Panc1 (cell line): ENCODE data around the gene TMEM225. TPM values are rescaled to one million over a fixed set of nuclear protein-coding genes. Genes with fewer than 3 reads are reported as not detected.

ENCODE experiments used
- ATAC-seq: fragments of 200-7000 bp; cut with Tn5 transposase; 2 replicates; pipeline ENCODE4 v1.9.1; 2020; ENCODE audit warnings: mild to moderate bottlenecking, moderate library complexity
- BruUV-seq: library from RNA; stranded (reverse); fragments of 400-500 nt; replicated peaks from 2 replicates; lab custom pipeline; 2021; lab: Mats Ljungman, UMichigan
- CTCF ChIA-PET: fragments of 300-600 bp; sonication (Branson Sonifier 250); formaldehyde crosslinking; loops from one replicate; lab custom pipeline; 2022; ENCODE audit warnings: antibody characterized with exemption; lab: Charles Lee
- POLR2A ChIA-PET: fragments of 300-600 bp; sonication (Branson Sonifier 250); formaldehyde crosslinking; loops from one replicate; lab custom pipeline; 2022; ENCODE audit warnings: antibody characterized with exemption; lab: Charles Lee
- DNase-seq: peaks from one replicate; pipeline ENCODE4 v3.0.0-alpha.2; 2010; ENCODE audit warnings: low read depth, low spot score
- H3K27ac ChIP-seq: 2 replicates; pipeline ENCODE4 v1.5.1; 2011; ENCODE audit warnings: mild to moderate bottlenecking, low read length, inconsistent platforms
- H3K27me3 ChIP-seq: fragments of 200-500 bp; sonication (Bioruptor generic); 2 replicates; pipeline ENCODE4 v1.6.0; 2014; ENCODE audit warnings: low read length, inconsistent platforms; ENCODE audit not compliant: control insufficient read depth, insufficient read depth
- H3K36me3 ChIP-seq: fragments of 200-500 bp; sonication (Bioruptor generic); 2 replicates; pipeline ENCODE4 v1.5.1; 2014; ENCODE audit warnings: inconsistent platforms, mild to moderate bottlenecking, low read length, moderate library complexity; ENCODE audit not compliant: control insufficient read depth, insufficient read depth
- H3K4me1 ChIP-seq: 2 replicates; pipeline ENCODE4 v1.5.1; 2011; ENCODE audit warnings: inconsistent platforms, mild to moderate bottlenecking, low read length, moderate library complexity; ENCODE audit not compliant: control insufficient read depth, insufficient read depth
- H3K4me3 ChIP-seq, 2 experiments: 2 replicates each; pipeline ENCODE4 v1.5.1; 2011 to 2012; ENCODE audit warnings: low read depth in 2 of 2, low read length in 2 of 2, mild to moderate bottlenecking in 2 of 2, inconsistent platforms in 1 of 2, moderate library complexity in 1 of 2
- H3K9me3 ChIP-seq: fragments of 200-500 bp; sonication (Bioruptor generic); 2 replicates; pipeline ENCODE4 v1.5.1; 2014; ENCODE audit warnings: low read depth, mild to moderate bottlenecking, inconsistent platforms, low read length, moderate library complexity; ENCODE audit not compliant: control insufficient read depth, insufficient read depth
- CTCF ChIP-seq: fragments of 450-650 bp; IDR thresholded peaks from 2 replicates; pipeline ENCODE4 v1.5.1; 2017; ENCODE audit warnings: mild to moderate bottlenecking
- POLR2AphosphoS5 ChIP-seq: IDR thresholded peaks from 2 replicates; pipeline ENCODE4 v1.6.1; 2012; ENCODE audit warnings: mild to moderate bottlenecking, low read depth, low read length, moderate library complexity
- REST ChIP-seq, 2 experiments: IDR thresholded peaks; 2 replicates each; pipeline ENCODE4 v1.6.1; 2011 to 2012; ENCODE audit warnings: low read depth in 2 of 2, control low read depth in 1 of 2, low read length in 1 of 2, mild to moderate bottlenecking in 1 of 2, moderate library complexity in 1 of 2; ENCODE audit not compliant: insufficient read depth in 1 of 2
- SIN3A ChIP-seq: IDR thresholded peaks from 2 replicates; pipeline ENCODE4 v1.6.1; 2012; ENCODE audit warnings: low read depth, mild to moderate bottlenecking, low read length, moderate library complexity, borderline replicate concordance; ENCODE audit not compliant: insufficient read depth
- TCF7L2 ChIP-seq: IDR thresholded peaks from 2 replicates; pipeline ENCODE4 v1.6.1; 2011; ENCODE audit warnings: mild to moderate bottlenecking, low read depth, low read length, inconsistent platforms
- in situ Hi-C: cut with HindIII; loops from 2 replicates; pipeline ENCODE4 v1.10.0; 2016; ENCODE audit warnings: low sequenced_read_pairs, low pct_unique_long_range_greater_than_20kb
- intact Hi-C: fragments of 100-400 bp; cut with micrococcal nuclease; formaldehyde crosslinking; loops from one replicate; pipeline ENCODE4 v1.10.0; 2022; ENCODE audit not compliant: unreplicated experiment
- total RNA-seq: library from RNA; stranded (reverse); gene quantifications from one replicate; pipeline ENCODE4 v1.2.1, GENCODE V29; 2021; ENCODE audit not compliant: unreplicated experiment

The TMEM225 gene
- total RNA-seq, 1 experiment from 2014 or later: not detected

- CTCF ChIA-PET: no interaction called here
- in situ Hi-C loops: no loop called here
- intact Hi-C loops: no loop called here
- Histone ChIP-seq H3K27ac (no peak overlapping the region), H3K4me3 (no peak overlapping the region), H3K27me3 (no peaks in the 10 kb centered on the region), H3K36me3 (no peaks in the 10 kb centered on the region), H3K9me3 (no peaks in the 10 kb centered on the region), H3K4me1 (no peaks in the 10 kb centered on the region)
- BruUV-seq: no TSS peak
- TF ChIP-seq SIN3A (no peak), CTCF (no peak), TCF7L2 (no peak), POLR2AphosphoS5 (no peak), REST (IDR thresholded peaks at IDR 0.05; ENCODE audit: insufficient read depth in 1 of 2, low read depth in 2 of 2, low read length in 1 of 2) (no peak)
- POLR2A ChIA-PET: no interaction called here
- ATAC-seq (no peak), DNase-seq (no peak)
Measured at GRCh38 chr11:123852321-123852720, 33.1 kb downstream of the TMEM225 start.

GRCh38 chr11:123851110-123851509 lies 34.4 kb downstream of the TMEM225 start:
- ChIA-PET POLR2A (no interaction called here), CTCF (no interaction called here)
- H3K4me3 ChIP-seq: no peak overlapping the region
- no peak for TF ChIP-seq REST (IDR thresholded peaks at IDR 0.05; ENCODE audit: insufficient read depth in 1 of 2, low read depth in 2 of 2, low read length in 1 of 2)
- no peak for TF ChIP-seq POLR2AphosphoS5
- no peak for TF ChIP-seq CTCF
- no peak for TF ChIP-seq SIN3A
- no peak for TF ChIP-seq TCF7L2
- H3K36me3 ChIP-seq: no peaks in the 10 kb centered on the region
- H3K9me3 ChIP-seq: no peaks in the 10 kb centered on the region
- DNase-seq: no peak
- intact Hi-C loops (no loop called here), in situ Hi-C loops (no loop called here)
- H3K27ac ChIP-seq: no peak overlapping the region
- H3K4me1 ChIP-seq: no peaks in the 10 kb centered on the region
- no peaks in the 10 kb centered on the region for H3K27me3 ChIP-seq
- no peak for ATAC-seq
- BruUV-seq: no TSS peak
